ENCODE results near the gene PDLIM4.

PDLIM4 gene

DNA sequence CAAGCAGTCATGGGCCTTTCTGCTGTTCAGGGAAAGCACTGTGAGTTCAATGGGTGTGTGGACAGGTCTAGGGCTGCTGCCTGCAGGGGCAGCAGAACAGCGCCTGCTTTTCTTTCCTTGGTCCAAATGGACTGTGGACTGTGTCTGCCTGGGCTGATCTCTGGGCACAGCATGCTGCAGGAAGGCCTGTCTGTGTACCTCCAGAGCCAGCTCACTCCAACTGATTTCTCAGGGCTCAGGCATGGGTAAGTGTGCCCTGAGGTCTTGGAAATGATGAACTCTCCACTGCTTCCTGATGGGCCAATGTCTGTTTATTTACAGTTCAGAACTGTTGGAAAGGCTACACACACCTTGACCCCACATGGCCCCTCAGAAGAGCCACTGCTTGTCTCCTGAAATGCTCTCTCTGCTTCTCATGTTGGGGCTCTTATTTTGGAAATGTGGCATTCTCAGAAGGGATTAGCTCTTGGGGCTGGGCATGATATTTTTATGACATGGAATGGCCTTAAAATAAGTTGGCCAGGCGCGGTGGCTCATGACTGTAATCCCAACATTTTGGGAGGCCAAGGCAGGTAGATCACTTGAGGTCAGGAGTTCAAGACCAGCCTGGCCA, 63.7 kb downstream of the PDLIM4 start:
- TF ChIP-seq, protein P1, sequence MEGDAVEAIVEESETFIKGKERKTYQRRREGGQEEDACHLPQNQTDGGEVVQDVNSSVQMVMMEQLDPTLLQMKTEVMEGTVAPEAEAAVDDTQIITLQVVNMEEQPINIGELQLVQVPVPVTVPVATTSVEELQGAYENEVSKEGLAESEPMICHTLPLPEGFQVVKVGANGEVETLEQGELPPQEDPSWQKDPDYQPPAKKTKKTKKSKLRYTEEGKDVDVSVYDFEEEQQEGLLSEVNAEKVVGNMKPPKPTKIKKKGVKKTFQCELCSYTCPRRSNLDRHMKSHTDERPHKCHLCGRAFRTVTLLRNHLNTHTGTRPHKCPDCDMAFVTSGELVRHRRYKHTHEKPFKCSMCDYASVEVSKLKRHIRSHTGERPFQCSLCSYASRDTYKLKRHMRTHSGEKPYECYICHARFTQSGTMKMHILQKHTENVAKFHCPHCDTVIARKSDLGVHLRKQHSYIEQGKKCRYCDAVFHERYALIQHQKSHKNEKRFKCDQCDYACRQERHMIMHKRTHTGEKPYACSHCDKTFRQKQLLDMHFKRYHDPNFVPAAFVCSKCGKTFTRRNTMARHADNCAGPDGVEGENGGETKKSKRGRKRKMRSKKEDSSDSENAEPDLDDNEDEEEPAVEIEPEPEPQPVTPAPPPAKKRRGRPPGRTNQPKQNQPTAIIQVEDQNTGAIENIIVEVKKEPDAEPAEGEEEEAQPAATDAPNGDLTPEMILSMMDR (IDR thresholded peaks at IDR 0.05; ENCODE audit: insufficient read depth, low read depth, low read length, missing control alignments), result no peak
- H3K4me3 ChIP-seq (ENCODE audit: low read depth, low read length), result no peak overlapping the region
- no peak for DNase-seq (ENCODE audit: low read depth)

DNA sequence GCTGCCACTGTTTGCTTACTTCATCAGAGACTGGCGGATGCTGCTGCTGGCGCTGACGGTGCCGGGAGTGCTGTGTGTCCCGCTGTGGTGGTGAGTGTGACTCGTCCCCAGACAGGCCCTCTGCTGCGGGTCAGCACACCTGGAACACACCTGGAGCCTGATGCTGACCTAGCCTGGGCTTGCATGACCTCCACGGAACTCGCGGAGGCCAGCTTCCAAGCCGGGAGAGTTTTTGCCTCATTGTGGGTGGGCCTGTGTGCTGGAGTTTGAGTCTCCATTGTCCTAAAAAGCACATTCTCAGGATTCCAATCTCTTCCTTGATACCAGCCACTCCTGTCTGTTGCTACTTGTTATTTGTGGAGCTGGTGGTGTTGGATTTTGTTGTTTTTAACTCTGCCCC, 64.8 kb downstream of the PDLIM4 start:
- no peak overlapping the region for H3K4me3 ChIP-seq (ENCODE audit: low read depth, low read length)
- TF ChIP-seq, protein P1 (IDR thresholded peaks at IDR 0.05; ENCODE audit: insufficient read depth, low read depth, low read length, missing control alignments), result no peak
- no peak for DNase-seq (ENCODE audit: low read depth)

Measured in GM12865 (cell line).